MCF 10A (cell line): ENCODE results near the gene RAVER2. TPM values are rescaled to one million over a fixed set of nuclear protein-coding genes. Genes with fewer than 3 reads are reported as not detected.
"Not testable (repeated sequence)": the region's sequence is repeated elsewhere in the genome, so short reads cannot be mapped to it uniquely, and the experiment has no call there.

Experiments used
- BruUV-seq: library from RNA; stranded (reverse); fragments of 400-500 nt; replicated peaks from 2 replicates; lab custom pipeline; 2021; lab: Mats Ljungman, UMichigan
- CTCF ChIA-PET: fragments of 300-600 bp; sonication (Branson Sonifier 250); formaldehyde crosslinking; extraction: SDS; loops from one replicate; lab custom pipeline; 2021; ENCODE audit warnings: antibody characterized with exemption, inconsistent platforms; lab: Yijun Ruan, JAX
- POLR2A ChIA-PET: fragments of 300-600, 350-650 bp; sonication (Branson Sonifier 250); formaldehyde crosslinking; extraction: SDS; loops from one replicate; lab custom pipeline; 2020; ENCODE audit warnings: antibody characterized with exemption, inconsistent platforms; lab: Yijun Ruan, JAX
- DNase-seq: peaks from one replicate; pipeline ENCODE4 v3.0.0-alpha.2; 2018; ENCODE audit not compliant: unreplicated experiment
- H3K27ac Mint-ChIP-seq: one replicate; pipeline ENCODE4 v1.8.0; 2022; ENCODE audit warnings: mild to moderate bottlenecking, low read depth, mixed read lengths; ENCODE audit not compliant: unreplicated experiment
- H3K27me3 Mint-ChIP-seq: one replicate; pipeline ENCODE4 v1.8.0; 2022; ENCODE audit warnings: mixed read lengths; ENCODE audit not compliant: insufficient read depth, unreplicated experiment
- H3K36me3 Mint-ChIP-seq: one replicate; pipeline ENCODE4 v1.8.0; 2022; ENCODE audit warnings: mild to moderate bottlenecking, moderate library complexity, mixed read lengths; ENCODE audit not compliant: insufficient read depth, unreplicated experiment
- H3K4me1 Mint-ChIP-seq: one replicate; pipeline ENCODE4 v1.8.0; 2022; ENCODE audit warnings: mixed read lengths; ENCODE audit not compliant: insufficient read depth, unreplicated experiment
- H3K4me3 Mint-ChIP-seq: one replicate; pipeline ENCODE4 v1.8.0; 2022; ENCODE audit warnings: mild to moderate bottlenecking, moderate library complexity, mixed read lengths; ENCODE audit not compliant: unreplicated experiment
- H3K9me3 Mint-ChIP-seq: one replicate; pipeline ENCODE4 v1.8.0; 2022; ENCODE audit warnings: mixed read lengths; ENCODE audit not compliant: unreplicated experiment
- CTCF ChIP-seq: fragments of 200-600 bp; IDR thresholded peaks from one replicate; pipeline ENCODE4 v1.8.0; 2022; ENCODE audit warnings: antibody characterized with exemption, mild to moderate bottlenecking; ENCODE audit not compliant: unreplicated experiment
- intact Hi-C: fragments of 100-400 bp; cut with micrococcal nuclease; formaldehyde crosslinking; loops from 2 replicates; pipeline ENCODE4 v1.14.1; 2022
- total RNA-seq: library from RNA; stranded (reverse); gene quantifications from 2 replicates; pipeline ENCODE4 v1.2.3, GENCODE V29; 2022

RAVER2 gene
- total RNA-seq, 1 experiment from 2014 or later = 5.9 TPM

- Mint-ChIP-seq H3K9me3 (peaks cover 11% of the 10 kb centered on the region), H3K4me3 (no peak overlapping the region), H3K27ac (no peak overlapping the region), H3K4me1 (no peaks in the 10 kb centered on the region), H3K27me3 (peaks cover 33% of the 10 kb centered on the region), H3K36me3 (no peaks in the 10 kb centered on the region)
- BruUV-seq = no TSS peak
- DNase-seq = no peak
- ChIA-PET POLR2A (interaction anchor here (1.1 kb wide), 1 partner anchor 12 kb away, joined by 3 read pairs; no protein-coding TSS in a partner anchor), CTCF (no interaction called here)
- intact Hi-C loops = no loop called here
- TF ChIP-seq CTCF = no peak
These were observed 23.2 kb upstream of the RAVER2 start for GRCh38 chr1:64721576-64722145.

- CTCF ChIA-PET = interaction anchor here (0.6 to 1.4 kb wide), 6 partner anchors 13 to 1152 kb away, joined by 3 to 5 read pairs (median 4); no protein-coding TSS in a partner anchor
- intact Hi-C loops = no loop called here
- no TSS peak for BruUV-seq
- POLR2A ChIA-PET = interaction anchor here (0.8 kb wide), 1 partner anchor 10 kb away, joined by 3 read pairs; no protein-coding TSS in a partner anchor
- H3K27me3 Mint-ChIP-seq = peaks cover 17% of the 10 kb centered on the region
- H3K4me3 Mint-ChIP-seq = no peak overlapping the region
- no peak for DNase-seq
- H3K27ac Mint-ChIP-seq = no peak overlapping the region
- H3K4me1 Mint-ChIP-seq = no peaks in the 10 kb centered on the region
- H3K36me3 Mint-ChIP-seq = peaks cover 6% of the 10 kb centered on the region
- TF ChIP-seq CTCF = no peak
- no peaks in the 10 kb centered on the region for H3K9me3 Mint-ChIP-seq
These were observed 17.0 kb upstream of the RAVER2 start for GRCh38 chr1:64727861-64728260.

GRCh38 chr1:64733581-64734286 lies 11.1 kb upstream of the RAVER2 start:
- H3K36me3 Mint-ChIP-seq = peaks cover 6% of the 10 kb centered on the region
- ChIA-PET CTCF (interaction anchor here (0.6 kb wide), 1 partner anchor 374 kb away, joined by 3 read pairs; no protein-coding TSS in a partner anchor), POLR2A (interaction anchor here (1.0 kb wide), 1 partner anchor 11 kb away, joined by 3 read pairs; no protein-coding TSS in a partner anchor)
- no peaks in the 10 kb centered on the region for H3K27me3 Mint-ChIP-seq
- H3K9me3 Mint-ChIP-seq = no peaks in the 10 kb centered on the region
- H3K27ac Mint-ChIP-seq = no peak overlapping the region
- DNase-seq = no peak
- no peaks in the 10 kb centered on the region for H3K4me1 Mint-ChIP-seq
- intact Hi-C loops = no loop called here
- no TSS peak for BruUV-seq
- no peak for TF ChIP-seq CTCF
- no peak overlapping the region for H3K4me3 Mint-ChIP-seq

GRCh38 chr1:64734287-64734652 lies 10.6 kb upstream of the RAVER2 start:
- Mint-ChIP-seq H3K4me3 (no peak overlapping the region), H3K27ac (no peak overlapping the region), H3K27me3 (no peaks in the 10 kb centered on the region), H3K4me1 (no peaks in the 10 kb centered on the region), H3K36me3 (peaks cover 6% of the 10 kb centered on the region), H3K9me3 (no peaks in the 10 kb centered on the region)
- intact Hi-C loops = no loop called here
- ChIA-PET POLR2A (interaction anchor here (1.0 kb wide), 1 partner anchor 12 kb away, joined by 3 read pairs; no protein-coding TSS in a partner anchor), CTCF (interaction anchor here (0.6 kb wide), 1 partner anchor 374 kb away, joined by 3 read pairs; no protein-coding TSS in a partner anchor)
- no peak for DNase-seq
- TF ChIP-seq CTCF = no peak
- BruUV-seq = no TSS peak

- not testable (repeated sequence) for H3K4me1 Mint-ChIP-seq, BruUV-seq
- intact Hi-C loops = loop anchor here (10.0 kb wide), 1 partner anchor 284 kb away; no protein-coding TSS in a partner anchor
These were observed 4.2 kb upstream of the RAVER2 start for GRCh38 chr1:64740687-64741086.

More at GRCh38 chr1:64740687-64741086, 4.2 kb upstream of the RAVER2 start:
- POLR2A ChIA-PET, H3K36me3 Mint-ChIP-seq, H3K4me3 Mint-ChIP-seq, H3K9me3 Mint-ChIP-seq, H3K27me3 Mint-ChIP-seq, DNase-seq, H3K27ac Mint-ChIP-seq: not testable (repeated sequence)
- CTCF ChIA-PET = interaction anchor here (0.7 to 1.3 kb wide), 3 partner anchors 13 to 168 kb away, joined by 3 to 4 read pairs (median 3); no protein-coding TSS in a partner anchor
